ENCODE measurements around the gene EFCAB6.

Gene EFCAB6

GRCh38 chr22:43823911-43824665 lies 12.0 kb upstream of the EFCAB6 start:
- Histone ChIP-seq H3K27ac (ENCODE audit: low read depth, low read length) (no peak overlapping the region), H3K4me1 (ENCODE audit: control insufficient read depth in 1 of 2, insufficient read depth in 2 of 2, low read length in 2 of 2) (peaks cover 3 to 10% of the 10 kb centered on the region in 2 donors), H3K9ac (ENCODE audit: low read depth in 1 of 2, low read length in 2 of 2) (no peak overlapping the region), H3K27me3 (ENCODE audit: control insufficient read depth in 1 of 2, insufficient read depth in 2 of 2, low read length in 2 of 2) (peaks cover 0 to 8% of the 10 kb centered on the region in 2 donors), H3K9me3 (ENCODE audit: control insufficient read depth in 1 of 2, low read length in 2 of 2) (no peaks in the 10 kb centered on the region), H3K4me3 (ENCODE audit: low read depth in 1 of 2, low read length in 2 of 2) (no peak overlapping the region), H3K36me3 (ENCODE audit: control insufficient read depth in 1 of 2, insufficient read depth in 2 of 2, low read length in 2 of 2) (peaks cover 0 to 15% of the 10 kb centered on the region in 2 donors)

GRCh38 chr22:43823353-43823908 lies 11.3 kb upstream of the EFCAB6 start:
- H3K36me3 ChIP-seq (ENCODE audit: control insufficient read depth in 1 of 2, insufficient read depth in 2 of 2, low read length in 2 of 2), result peaks cover 0 to 10% of the 10 kb centered on the region in 2 donors
- no peak overlapping the region for H3K4me3 ChIP-seq (ENCODE audit: low read depth in 1 of 2, low read length in 2 of 2)
- H3K27ac ChIP-seq (ENCODE audit: low read depth, low read length), result no peak overlapping the region
- no peak overlapping the region for H3K9ac ChIP-seq (ENCODE audit: low read depth in 1 of 2, low read length in 2 of 2)
- peaks cover 0 to 8% of the 10 kb centered on the region in 2 donors for H3K27me3 ChIP-seq (ENCODE audit: control insufficient read depth in 1 of 2, insufficient read depth in 2 of 2, low read length in 2 of 2)
- no peaks in the 10 kb centered on the region for H3K9me3 ChIP-seq (ENCODE audit: control insufficient read depth in 1 of 2, low read length in 2 of 2)
- H3K4me1 ChIP-seq (ENCODE audit: control insufficient read depth in 1 of 2, insufficient read depth in 2 of 2, low read length in 2 of 2), result peaks cover 3 to 10% of the 10 kb centered on the region in 2 donors

- Histone ChIP-seq H3K27me3 (ENCODE audit: control insufficient read depth in 1 of 2, insufficient read depth in 2 of 2, low read length in 2 of 2) (peaks cover 0 to 8% of the 10 kb centered on the region in 2 donors), H3K36me3 (ENCODE audit: control insufficient read depth in 1 of 2, insufficient read depth in 2 of 2, low read length in 2 of 2) (peaks cover 0 to 3% of the 10 kb centered on the region in 2 donors), H3K4me1 (ENCODE audit: control insufficient read depth in 1 of 2, insufficient read depth in 2 of 2, low read length in 2 of 2) (peaks cover 3 to 10% of the 10 kb centered on the region in 2 donors), H3K9me3 (ENCODE audit: control insufficient read depth in 1 of 2, low read length in 2 of 2) (no peaks in the 10 kb centered on the region), H3K9ac (ENCODE audit: low read depth in 1 of 2, low read length in 2 of 2) (no peak overlapping the region), H3K4me3 (ENCODE audit: low read depth in 1 of 2, low read length in 2 of 2) (no peak overlapping the region), H3K27ac (ENCODE audit: low read depth, low read length) (no peak overlapping the region)
These were observed 9.7 kb upstream of the EFCAB6 start for GRCh38 chr22:43821606-43822425.

- peaks cover 0 to 8% of the 10 kb centered on the region in 2 donors for H3K27me3 ChIP-seq (ENCODE audit: control insufficient read depth in 1 of 2, insufficient read depth in 2 of 2, low read length in 2 of 2)
- H3K36me3 ChIP-seq (ENCODE audit: control insufficient read depth in 1 of 2, insufficient read depth in 2 of 2, low read length in 2 of 2), result peaks cover 0 to 2% of the 10 kb centered on the region in 2 donors
- no peak overlapping the region for H3K9ac ChIP-seq (ENCODE audit: low read depth in 1 of 2, low read length in 2 of 2)
- no peak overlapping the region for H3K4me3 ChIP-seq (ENCODE audit: low read depth in 1 of 2, low read length in 2 of 2)
- peaks cover 3 to 10% of the 10 kb centered on the region in 2 donors for H3K4me1 ChIP-seq (ENCODE audit: control insufficient read depth in 1 of 2, insufficient read depth in 2 of 2, low read length in 2 of 2)
- H3K27ac ChIP-seq (ENCODE audit: low read depth, low read length), result no peak overlapping the region
- no peaks in the 10 kb centered on the region for H3K9me3 ChIP-seq (ENCODE audit: control insufficient read depth in 1 of 2, low read length in 2 of 2)
These were observed 8.7 kb upstream of the EFCAB6 start for GRCh38 chr22:43820651-43821305.

- no peaks in the 10 kb centered on the region for H3K36me3 ChIP-seq (ENCODE audit: control insufficient read depth in 1 of 2, insufficient read depth in 2 of 2, low read length in 2 of 2)
- H3K4me1 ChIP-seq (ENCODE audit: control insufficient read depth in 1 of 2, insufficient read depth in 2 of 2, low read length in 2 of 2), result peaks cover 3 to 10% of the 10 kb centered on the region in 2 donors
- no peaks in the 10 kb centered on the region for H3K9me3 ChIP-seq (ENCODE audit: control insufficient read depth in 1 of 2, low read length in 2 of 2)
- peaks cover 0 to 8% of the 10 kb centered on the region in 2 donors for H3K27me3 ChIP-seq (ENCODE audit: control insufficient read depth in 1 of 2, insufficient read depth in 2 of 2, low read length in 2 of 2)
- no peak overlapping the region for H3K9ac ChIP-seq (ENCODE audit: low read depth in 1 of 2, low read length in 2 of 2)
- no peak overlapping the region for H3K4me3 ChIP-seq (ENCODE audit: low read depth in 1 of 2, low read length in 2 of 2)
- H3K27ac ChIP-seq (ENCODE audit: low read depth, low read length), result no peak overlapping the region
These were observed 8.0 kb upstream of the EFCAB6 start for GRCh38 chr22:43819931-43820640.

- Histone ChIP-seq H3K9me3 (ENCODE audit: control insufficient read depth in 1 of 2, low read length in 2 of 2) (no peaks in the 10 kb centered on the region), H3K27ac (ENCODE audit: low read depth, low read length) (no peak overlapping the region), H3K4me3 (ENCODE audit: low read depth in 1 of 2, low read length in 2 of 2) (no peak overlapping the region), H3K36me3 (ENCODE audit: control insufficient read depth in 1 of 2, insufficient read depth in 2 of 2, low read length in 2 of 2) (no peaks in the 10 kb centered on the region), H3K9ac (ENCODE audit: low read depth in 1 of 2, low read length in 2 of 2) (no peak overlapping the region), H3K27me3 (ENCODE audit: control insufficient read depth in 1 of 2, insufficient read depth in 2 of 2, low read length in 2 of 2) (peaks cover 0 to 8% of the 10 kb centered on the region in 2 donors), H3K4me1 (ENCODE audit: control insufficient read depth in 1 of 2, insufficient read depth in 2 of 2, low read length in 2 of 2) (peaks cover 3 to 10% of the 10 kb centered on the region in 2 donors)
These were observed 7.4 kb upstream of the EFCAB6 start for GRCh38 chr22:43819421-43819921.

GRCh38 chr22:43818981-43819380 lies 6.9 kb upstream of the EFCAB6 start:
- Histone ChIP-seq H3K4me3 (ENCODE audit: low read depth in 1 of 2, low read length in 2 of 2) (no peak overlapping the region), H3K9ac (ENCODE audit: low read depth in 1 of 2, low read length in 2 of 2) (no peak overlapping the region), H3K27me3 (ENCODE audit: control insufficient read depth in 1 of 2, insufficient read depth in 2 of 2, low read length in 2 of 2) (peaks cover 0 to 8% of the 10 kb centered on the region in 2 donors), H3K27ac (ENCODE audit: low read depth, low read length) (no peak overlapping the region), H3K36me3 (ENCODE audit: control insufficient read depth in 1 of 2, insufficient read depth in 2 of 2, low read length in 2 of 2) (no peaks in the 10 kb centered on the region), H3K9me3 (ENCODE audit: control insufficient read depth in 1 of 2, low read length in 2 of 2) (no peaks in the 10 kb centered on the region), H3K4me1 (ENCODE audit: control insufficient read depth in 1 of 2, insufficient read depth in 2 of 2, low read length in 2 of 2) (peaks cover 3 to 7% of the 10 kb centered on the region in 2 donors)

- Histone ChIP-seq H3K4me1 (ENCODE audit: control insufficient read depth in 1 of 2, insufficient read depth in 2 of 2, low read length in 2 of 2) (peaks cover 9 to 12% of the 10 kb centered on the region in 2 donors), H3K27ac (ENCODE audit: low read depth, low read length) (no peak overlapping the region), H3K36me3 (ENCODE audit: control insufficient read depth in 1 of 2, insufficient read depth in 2 of 2, low read length in 2 of 2) (no peaks in the 10 kb centered on the region), H3K4me3 (ENCODE audit: low read depth in 1 of 2, low read length in 2 of 2) (no peak overlapping the region), H3K9me3 (ENCODE audit: control insufficient read depth in 1 of 2, low read length in 2 of 2) (no peaks in the 10 kb centered on the region), H3K27me3 (ENCODE audit: control insufficient read depth in 1 of 2, insufficient read depth in 2 of 2, low read length in 2 of 2) (peaks cover 0 to 5% of the 10 kb centered on the region in 2 donors), H3K9ac (ENCODE audit: low read depth in 1 of 2, low read length in 2 of 2) (no peak overlapping the region)
These were observed 5.3 kb upstream of the EFCAB6 start for GRCh38 chr22:43817402-43817801.

- H3K4me1 ChIP-seq (ENCODE audit: control insufficient read depth in 1 of 2, insufficient read depth in 2 of 2, low read length in 2 of 2), result peaks cover 14 to 15% of the 10 kb centered on the region in 2 donors
- no peaks in the 10 kb centered on the region for H3K27me3 ChIP-seq (ENCODE audit: control insufficient read depth in 1 of 2, insufficient read depth in 2 of 2, low read length in 2 of 2)
- no peak overlapping the region for H3K9ac ChIP-seq (ENCODE audit: low read depth in 1 of 2, low read length in 2 of 2)
- H3K27ac ChIP-seq (ENCODE audit: low read depth, low read length), result no peak overlapping the region
- H3K36me3 ChIP-seq (ENCODE audit: control insufficient read depth in 1 of 2, insufficient read depth in 2 of 2, low read length in 2 of 2), result no peaks in the 10 kb centered on the region
- H3K4me3 ChIP-seq (ENCODE audit: low read depth in 1 of 2, low read length in 2 of 2), result no peak overlapping the region
- H3K9me3 ChIP-seq (ENCODE audit: control insufficient read depth in 1 of 2, low read length in 2 of 2), result no peaks in the 10 kb centered on the region
These were observed 2.2 kb upstream of the EFCAB6 start for GRCh38 chr22:43814264-43814663.
